HCT116 (cell line): Measurements from ENCODE around the gene NEB. TPM values are rescaled to one million over a fixed set of nuclear protein-coding genes. Genes with fewer than 3 reads are reported as not detected.

Experiments used
- ATAC-seq: fragments of 200-7000 bp; cut with Tn5 transposase; 2 replicates; pipeline ENCODE4 v1.9.1; 2020; ENCODE audit warnings: mild to moderate bottlenecking, moderate library complexity
- Bru-seq: library from RNA; stranded (reverse); fragments of 400-500 nt; gene quantifications from one replicate; lab custom pipeline; 2021; lab: Mats Ljungman, UMichigan
- BruChase-seq, 2 experiments: library from RNA; stranded (reverse); fragments of 400-500 nt; gene quantifications; one replicate each; lab custom pipeline; 2021; lab: Mats Ljungman, UMichigan
- BruUV-seq: library from RNA; stranded (reverse); fragments of 400-500 nt; replicated peaks from 2 replicates; lab custom pipeline; 2021; lab: Mats Ljungman, UMichigan
- CTCF ChIA-PET: fragments of 300-600 bp; sonication (Branson Sonifier 250); formaldehyde crosslinking; loops from one replicate; lab custom pipeline; 2021; ENCODE audit warnings: antibody characterized with exemption; lab: Charles Lee
- POLR2A ChIA-PET: fragments of 300-600, 350-600 bp; sonication (Branson Sonifier 250); formaldehyde crosslinking; loops from one replicate; lab custom pipeline; 2021; ENCODE audit warnings: antibody characterized with exemption; lab: Charles Lee
- RAD21 ChIA-PET, 2 experiments: fragments of 300-600 bp; sonication (Branson Sonifier 250); formaldehyde crosslinking; loops; one replicate each; lab custom pipeline; 2023; ENCODE audit warnings: low total read pairs in 2 of 2; ENCODE audit not compliant: uncharacterized antibody in 2 of 2, unreplicated experiment in 2 of 2, low non-redundant PET in 1 of 2; lab: Charles Lee
- DNase-seq: peaks from one replicate; pipeline ENCODE4 v3.0.0-alpha.2; 2010; ENCODE audit warnings: low read depth, low spot score
- H2AFZ ChIP-seq: fragments of 200-600 bp; shearing (Covaris generic), sonication (generic); 2 replicates; pipeline ENCODE4 v1.6.1; 2017; ENCODE audit warnings: low read depth, mixed run types, mixed read lengths, antibody characterized with exemption, low read length; ENCODE audit not compliant: poor library complexity, severe bottlenecking
- H3K27ac ChIP-seq: 2 replicates; pipeline ENCODE4 v1.5.1; 2012; ENCODE audit warnings: low read depth, low read length
- H3K27me3 ChIP-seq: fragments of 200-600 bp; sonication (generic); 2 replicates; pipeline ENCODE4 v1.6.1; 2016; ENCODE audit warnings: mixed run types, low read length, mixed read lengths; ENCODE audit not compliant: insufficient read depth
- H3K36me3 ChIP-seq, 2 experiments: fragments of 200-500 bp in 1 of 2; fragments of 200-600 bp in 1 of 2; sonication (Bioruptor generic) in 1 of 2; sonication (generic) in 1 of 2; 2 replicates each; pipeline versions ENCODE4 v1.5.1 to v1.6.1; 2014 to 2016; ENCODE audit warnings: low read length in 2 of 2, inconsistent platforms in 1 of 2, mixed read lengths in 1 of 2, mixed run types in 1 of 2; ENCODE audit not compliant: insufficient read depth in 2 of 2, control insufficient read depth in 1 of 2
- H3K4me1 ChIP-seq, 2 experiments: fragments of 200-600 bp in 1 of 2; sonication (generic) in 1 of 2; 2 replicates each; pipeline versions ENCODE4 v1.5.1 to v1.6.1; 2012 to 2017; ENCODE audit warnings: low read length in 2 of 2, inconsistent platforms in 1 of 2, mild to moderate bottlenecking in 1 of 2, mixed read lengths in 1 of 2, mixed run types in 1 of 2, moderate library complexity in 1 of 2; ENCODE audit not compliant: insufficient read depth in 2 of 2, control insufficient read depth in 1 of 2
- H3K4me2 ChIP-seq: fragments of 200-600 bp; sonication (generic); 2 replicates; pipeline ENCODE4 v1.6.1; 2017; ENCODE audit warnings: mixed run types, low read length, mixed read lengths
- H3K4me3 ChIP-seq, 2 experiments: fragments of 200-600 bp in 1 of 2; sonication (generic) in 1 of 2; replicated peaks in 1 of 2; 2 replicates each; pipeline ENCODE4 v1.5.1; 2011 to 2016; ENCODE audit warnings: low read length in 2 of 2, control low read depth in 1 of 2, low read depth in 1 of 2, mild to moderate bottlenecking in 1 of 2, mixed read lengths in 1 of 2, mixed run types in 1 of 2
- H3K79me2 ChIP-seq: fragments of 200-600 bp; sonication (generic); 2 replicates; pipeline ENCODE4 v1.6.1; 2017; ENCODE audit warnings: mild to moderate bottlenecking, mixed run types, low read length, moderate library complexity, mixed read lengths; ENCODE audit not compliant: insufficient read depth
- H3K9ac ChIP-seq: fragments of 200-600 bp; sonication (generic); 2 replicates; pipeline ENCODE4 v1.6.1; 2016; ENCODE audit warnings: low read length, mixed read lengths
- H3K9me2 ChIP-seq: fragments of 200-600 bp; sonication (generic), shearing (Covaris generic); 2 replicates; pipeline ENCODE4 v1.6.1; 2017; ENCODE audit warnings: mixed run types, mild to moderate bottlenecking, moderate library complexity; ENCODE audit not compliant: insufficient read depth
- H3K9me3 ChIP-seq, 2 experiments: fragments of 200-500 bp in 1 of 2; fragments of 200-600 bp in 1 of 2; sonication (Bioruptor generic) in 1 of 2; sonication (generic) in 1 of 2; 2 replicates each; pipeline ENCODE4 v1.6.1; 2014 to 2017; ENCODE audit warnings: low read length in 2 of 2, mixed read lengths in 2 of 2, inconsistent platforms in 1 of 2, low read depth in 1 of 2, mild to moderate bottlenecking in 1 of 2, mixed run types in 1 of 2, moderate library complexity in 1 of 2; ENCODE audit not compliant: control insufficient read depth in 1 of 2, insufficient read depth in 1 of 2
- H4K20me1 ChIP-seq: fragments of 200-600 bp; sonication (generic), shearing (Covaris generic); 2 replicates; pipeline ENCODE4 v1.6.1; 2017; ENCODE audit warnings: mixed run types, mild to moderate bottlenecking, moderate library complexity; ENCODE audit not compliant: insufficient read depth
- RAD21 ChIP-seq: IDR thresholded peaks from 2 replicates; pipeline ENCODE4 v1.6.1; 2012; ENCODE audit warnings: low read depth, mild to moderate bottlenecking
- TCF7L2 ChIP-seq: IDR thresholded peaks from 2 replicates; pipeline ENCODE4 v1.7.0; 2011; ENCODE audit warnings: borderline replicate concordance, inconsistent platforms; ENCODE audit not compliant: insufficient read depth, insufficient read length; ENCODE audit errors: extremely low read depth
- ZFX ChIP-seq: fragments of 450-650 bp; IDR thresholded peaks from 2 replicates; pipeline ENCODE4 v1.6.1; 2017
- intact Hi-C: fragments of 100-400 bp; cut with micrococcal nuclease; formaldehyde crosslinking; loops from 2 replicates; pipeline ENCODE4 v1.10.0; 2022
- long read RNA-seq: library from polyadenylated mRNA; unstranded; transcript quantifications from one replicate; pipeline ENCODE4 v2.0.0, GENCODE V29; 2021; ENCODE audit not compliant: unreplicated experiment
- polyA plus RNA-seq: library from polyadenylated mRNA; unstranded; fragments of >200 nt; gene quantifications from 2 replicates; pipeline ENCODE4 v1.2.1, GENCODE V29; 2012; ENCODE audit warnings: missing spikeins
- total RNA-seq: library from RNA; stranded (reverse); gene quantifications from one replicate; pipeline ENCODE4 v1.2.1, GENCODE V29; 2021; ENCODE audit not compliant: unreplicated experiment

Gene NEB, protein sequence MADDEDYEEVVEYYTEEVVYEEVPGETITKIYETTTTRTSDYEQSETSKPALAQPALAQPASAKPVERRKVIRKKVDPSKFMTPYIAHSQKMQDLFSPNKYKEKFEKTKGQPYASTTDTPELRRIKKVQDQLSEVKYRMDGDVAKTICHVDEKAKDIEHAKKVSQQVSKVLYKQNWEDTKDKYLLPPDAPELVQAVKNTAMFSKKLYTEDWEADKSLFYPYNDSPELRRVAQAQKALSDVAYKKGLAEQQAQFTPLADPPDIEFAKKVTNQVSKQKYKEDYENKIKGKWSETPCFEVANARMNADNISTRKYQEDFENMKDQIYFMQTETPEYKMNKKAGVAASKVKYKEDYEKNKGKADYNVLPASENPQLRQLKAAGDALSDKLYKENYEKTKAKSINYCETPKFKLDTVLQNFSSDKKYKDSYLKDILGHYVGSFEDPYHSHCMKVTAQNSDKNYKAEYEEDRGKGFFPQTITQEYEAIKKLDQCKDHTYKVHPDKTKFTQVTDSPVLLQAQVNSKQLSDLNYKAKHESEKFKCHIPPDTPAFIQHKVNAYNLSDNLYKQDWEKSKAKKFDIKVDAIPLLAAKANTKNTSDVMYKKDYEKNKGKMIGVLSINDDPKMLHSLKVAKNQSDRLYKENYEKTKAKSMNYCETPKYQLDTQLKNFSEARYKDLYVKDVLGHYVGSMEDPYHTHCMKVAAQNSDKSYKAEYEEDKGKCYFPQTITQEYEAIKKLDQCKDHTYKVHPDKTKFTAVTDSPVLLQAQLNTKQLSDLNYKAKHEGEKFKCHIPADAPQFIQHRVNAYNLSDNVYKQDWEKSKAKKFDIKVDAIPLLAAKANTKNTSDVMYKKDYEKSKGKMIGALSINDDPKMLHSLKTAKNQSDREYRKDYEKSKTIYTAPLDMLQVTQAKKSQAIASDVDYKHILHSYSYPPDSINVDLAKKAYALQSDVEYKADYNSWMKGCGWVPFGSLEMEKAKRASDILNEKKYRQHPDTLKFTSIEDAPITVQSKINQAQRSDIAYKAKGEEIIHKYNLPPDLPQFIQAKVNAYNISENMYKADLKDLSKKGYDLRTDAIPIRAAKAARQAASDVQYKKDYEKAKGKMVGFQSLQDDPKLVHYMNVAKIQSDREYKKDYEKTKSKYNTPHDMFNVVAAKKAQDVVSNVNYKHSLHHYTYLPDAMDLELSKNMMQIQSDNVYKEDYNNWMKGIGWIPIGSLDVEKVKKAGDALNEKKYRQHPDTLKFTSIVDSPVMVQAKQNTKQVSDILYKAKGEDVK (N-terminal part only)
- 0.34 TPM for total RNA-seq
- polyA plus RNA-seq: 0.45 and 0.53 TPM in 2 replicates
- Bru-seq, nascent RNA: percentile 19 among the genes with signal in this experiment
- percentile 27 among the genes with signal in this experiment for BruChase-seq, experiment 1, labeled RNA remaining after a 6-hour chase
- BruChase-seq, experiment 2, labeled RNA remaining after a 2-hour chase: percentile 21 among the genes with signal in this experiment
- long read RNA-seq: 0 reads

DNA sequence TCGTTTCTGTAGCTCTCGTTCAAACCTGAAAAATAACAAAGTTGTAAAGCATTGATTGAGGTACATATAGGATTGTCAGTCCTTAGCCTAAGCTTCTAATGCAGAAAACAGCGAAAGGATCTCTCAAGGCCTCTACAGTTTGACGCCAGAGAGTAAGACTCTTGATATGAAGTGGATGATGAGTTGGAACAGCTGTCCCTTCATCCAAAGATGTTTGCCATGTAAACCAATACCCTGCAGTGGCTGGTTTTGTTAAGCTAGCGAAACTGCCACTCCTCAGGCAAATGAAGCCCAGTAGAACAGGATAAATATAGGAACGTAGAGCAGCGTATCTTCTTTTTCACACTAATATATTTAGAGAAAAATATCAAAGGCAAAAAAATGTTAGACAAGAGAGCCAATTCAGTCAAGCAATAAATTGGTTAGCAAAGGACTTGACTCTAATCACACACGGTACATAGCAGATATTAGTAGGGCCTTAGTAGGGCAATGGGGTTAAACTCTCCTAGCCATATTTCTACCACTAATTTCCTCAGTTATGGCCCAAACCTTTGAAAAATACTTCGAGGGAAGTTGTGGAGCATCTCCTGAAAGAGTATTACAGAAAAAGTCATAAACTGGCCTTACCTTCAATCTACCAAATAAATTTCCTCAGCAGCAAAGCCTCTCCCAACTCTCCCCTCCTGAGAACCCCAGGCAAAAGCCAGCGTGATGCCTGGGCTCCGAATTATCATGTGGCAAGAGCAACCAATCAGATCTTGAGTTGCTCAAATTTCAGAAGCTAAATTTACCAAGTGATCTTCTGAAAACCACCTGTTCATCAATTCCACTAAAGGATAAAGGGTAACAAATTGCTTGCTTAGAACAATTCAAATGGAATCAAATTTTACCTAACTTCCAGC is at the start of gene NEB:
TSS of gene NEB (minus strand) at position 706 of the 902 bp plus-strand sequence. CDS start 1,320 bp downstream, outside the sequence.
- BruUV-seq: no TSS peak
- no peak within 1 kb of the TSS for H3K4me2 ChIP-seq
- POLR2A ChIA-PET: no interaction called here
- no peaks in the 10 kb centered on the region for H3K9me2 ChIP-seq
- no peaks in the 10 kb centered on the region for H3K9me3 ChIP-seq
- H3K79me2 ChIP-seq: no peaks in the 10 kb centered on the region
- H3K36me3 ChIP-seq: no peaks in the 10 kb centered on the region
- no peak within 1 kb of the TSS for H2AFZ ChIP-seq
- intact Hi-C loops: no loop called here
- no peak within 1 kb of the TSS for H3K27ac ChIP-seq
- H4K20me1 ChIP-seq: no peaks in the 10 kb centered on the region
- ATAC-seq (no peak), DNase-seq (no peak)
- H3K9ac ChIP-seq: no peak within 1 kb of the TSS
- no peak for TF ChIP-seq ZFX
- TF ChIP-seq RAD21: no peak
- TF ChIP-seq TCF7L2: no peak
- RAD21 ChIA-PET: no interaction called here
- no peaks in the 10 kb centered on the region for H3K27me3 ChIP-seq
- no peaks in the 10 kb centered on the region for H3K4me1 ChIP-seq
- CTCF ChIA-PET: no interaction called here
- no peak within 1 kb of the TSS for H3K4me3 ChIP-seq
